AG08396 (cell line): ENCODE data around the gene MPST.

Experiments used
- DNase-seq: peaks from one replicate; pipeline ENCODE4 v3.0.0; 2012; ENCODE audit warnings: low spot score, mixed read lengths

MPST gene

GRCh38 chr22:37000676-37001534, 18.6 kb upstream of the MPST start:
- DNase-seq = no peak

- DNase-seq = no peak
Measured at GRCh38 chr22:37001826-37002225, 17.7 kb upstream of the MPST start.

GRCh38 chr22:37002633-37003032, 16.9 kb upstream of the MPST start:
- DNase-seq = no peak

- no peak for DNase-seq
Measured at GRCh38 chr22:37007651-37008050, 11.9 kb upstream of the MPST start.

DNA sequence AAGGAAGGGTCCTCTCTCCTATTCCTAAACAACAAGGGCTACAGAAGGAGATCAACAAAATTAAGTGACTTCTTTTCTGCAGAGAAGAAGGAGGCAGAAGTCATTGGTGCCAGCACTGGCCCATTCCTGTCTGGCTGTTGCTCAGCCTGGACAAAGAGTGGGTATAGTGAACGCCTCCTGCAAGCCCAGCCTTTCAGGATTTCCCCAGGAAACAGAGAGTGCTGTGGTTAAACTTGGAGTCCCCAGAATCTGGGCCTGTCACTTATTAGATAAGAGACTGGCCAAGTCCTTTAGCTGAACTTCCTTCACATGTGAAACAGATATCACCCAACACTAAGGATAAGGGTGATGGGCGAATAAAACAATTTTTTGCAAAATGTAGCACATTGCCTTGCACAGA, 11.2 kb upstream of the MPST start:
- no peak for DNase-seq

DNA sequence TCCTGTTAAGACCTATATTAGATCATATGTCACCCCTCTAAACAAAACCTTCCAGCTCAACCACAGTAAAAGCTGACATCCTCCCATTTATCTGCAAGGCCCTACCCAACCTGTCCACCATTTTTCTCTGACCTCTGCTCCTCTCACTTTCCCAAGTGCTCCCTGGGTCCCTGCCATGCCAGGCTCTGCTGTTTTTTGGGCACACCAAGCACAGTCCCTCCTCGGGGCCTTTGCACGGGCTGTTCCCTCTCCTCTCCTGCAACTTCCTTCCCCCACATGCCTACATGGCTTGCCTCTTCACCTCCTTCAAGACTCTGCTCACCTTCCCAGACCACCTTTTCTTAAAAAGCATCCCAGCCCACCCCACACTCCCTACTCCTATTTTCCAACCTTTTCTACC, 10.1 kb upstream of the MPST start:
- DNase-seq = no peak

DNA sequence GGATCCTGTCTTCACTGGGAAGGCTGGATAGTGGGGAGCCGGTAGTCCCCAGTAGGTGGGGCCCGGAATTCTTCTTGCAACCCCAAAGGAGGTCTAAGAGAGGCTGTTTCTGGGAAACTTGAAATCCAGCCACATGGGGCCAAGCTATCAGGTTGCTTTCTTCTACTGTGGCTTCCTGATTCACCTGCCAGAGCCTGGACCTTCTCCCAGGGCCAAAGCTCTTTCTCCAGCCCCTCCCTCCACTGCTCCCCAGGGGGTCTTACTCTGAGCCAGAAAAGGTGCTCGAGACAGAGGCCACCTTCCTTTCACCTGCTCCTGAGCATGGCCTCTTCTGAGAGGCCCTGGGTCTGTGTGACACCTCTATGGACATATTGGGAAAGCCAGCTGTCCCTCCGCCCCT, 9.4 kb upstream of the MPST start:
- no peak for DNase-seq

- DNase-seq = no peak
Measured at GRCh38 chr22:37010976-37011375, 8.6 kb upstream of the MPST start.

- no peak for DNase-seq
Measured at GRCh38 chr22:37011472-37011871, 8.1 kb upstream of the MPST start.

DNA sequence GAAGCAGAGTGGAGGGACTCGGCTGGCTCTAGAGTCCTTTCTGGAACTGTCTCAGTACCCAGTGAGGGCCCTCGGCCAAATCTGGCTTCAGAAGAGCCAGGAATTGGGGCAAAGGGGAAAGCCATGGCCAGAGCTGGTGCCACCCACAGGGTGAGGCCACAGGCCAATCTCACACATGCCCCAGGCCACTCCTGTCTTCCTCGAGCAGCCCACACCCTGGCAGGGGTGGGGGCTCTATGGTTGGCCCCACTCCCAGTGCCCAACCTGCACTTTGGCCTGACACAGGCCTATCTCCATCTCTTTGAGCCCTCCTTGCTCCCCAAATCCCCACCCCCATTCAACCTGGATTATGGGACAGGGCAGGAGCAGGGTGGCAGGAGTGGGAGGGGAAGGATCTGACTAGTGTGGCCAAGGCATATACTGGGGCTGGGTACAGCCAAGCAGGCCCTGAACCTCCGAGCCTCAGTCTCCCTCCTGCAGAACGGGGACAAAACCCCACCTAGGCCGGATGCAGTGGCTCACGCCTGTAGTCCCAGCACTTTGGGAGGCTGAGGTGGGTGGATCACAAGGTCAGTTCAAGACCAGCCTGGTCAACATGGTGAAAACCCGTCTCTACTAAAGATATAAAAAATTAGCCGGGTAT, 7.2 kb upstream of the MPST start:
- DNase-seq = no peak

GRCh38 chr22:37012956-37013355, 6.6 kb upstream of the MPST start:
- no peak for DNase-seq

GRCh38 chr22:37014415-37014806, 5.1 kb upstream of the MPST start:
- no peak for DNase-seq

- no peak for DNase-seq
Measured at GRCh38 chr22:37014835-37015586, 4.5 kb upstream of the MPST start.

GRCh38 chr22:37015587-37015878, 4.0 kb upstream of the MPST start:
- no peak for DNase-seq

- DNase-seq = no peak
Measured at GRCh38 chr22:37016134-37016910, 3.2 kb upstream of the MPST start.

GRCh38 chr22:37017356-37017755, 2.2 kb upstream of the MPST start:
- DNase-seq = no peak

DNA sequence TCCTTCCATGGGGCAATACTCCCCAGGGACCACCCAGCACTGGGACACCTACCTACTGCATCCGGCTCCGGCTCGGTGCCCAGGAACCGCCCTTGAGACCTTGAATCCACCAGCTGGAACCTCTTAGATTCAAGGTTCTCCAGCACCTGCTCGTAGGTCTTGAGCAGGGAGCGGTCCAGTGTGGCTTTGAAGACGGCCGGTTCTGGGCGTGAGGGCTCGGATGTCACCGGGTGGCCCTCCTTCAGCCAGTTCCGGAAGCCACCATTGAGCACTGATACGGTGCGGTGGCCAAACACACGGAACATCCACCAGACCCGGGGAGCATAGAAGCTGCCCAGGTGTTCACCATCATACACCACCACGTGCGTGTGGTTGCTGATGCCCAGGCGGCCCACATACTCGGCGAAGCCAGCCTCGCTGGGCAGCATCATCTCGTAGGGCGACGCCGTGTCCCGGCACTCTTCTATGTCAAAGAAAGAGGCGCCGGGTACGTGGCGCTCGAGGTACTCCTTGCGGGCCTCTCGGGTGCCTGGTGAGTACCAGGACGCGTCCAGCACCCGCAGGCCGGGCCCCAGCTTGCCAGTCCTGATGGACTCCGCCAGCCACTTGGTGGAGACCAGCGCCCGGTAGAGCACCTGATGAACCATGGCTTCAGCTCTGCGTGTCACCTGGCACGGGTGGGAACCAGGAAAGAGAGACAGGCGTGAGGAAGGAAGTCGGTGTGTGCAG, 1.3 kb upstream of the MPST start:
- DNase-seq = no peak

- DNase-seq = peak; percentile 59
Measured at GRCh38 chr22:37018815-37019308, 680 bp upstream of the MPST start.

DNA sequence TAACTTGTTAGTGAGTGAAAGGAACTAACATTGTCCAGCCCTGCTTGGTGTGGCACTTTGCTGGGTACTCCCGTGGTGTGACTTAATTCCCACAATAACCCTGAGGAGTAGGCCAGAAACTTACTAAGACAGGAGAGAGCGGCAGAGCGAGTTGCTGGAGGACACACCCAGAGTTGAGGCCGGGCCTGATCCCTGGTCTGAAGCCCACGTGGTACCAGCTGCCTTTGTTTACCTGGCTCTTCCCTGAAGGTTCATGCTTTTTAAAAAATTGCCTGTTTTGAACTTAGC, 594 bp downstream of the MPST start:
- DNase-seq = peak; percentile 62

GRCh38 chr22:37021041-37021440, 1.5 kb downstream of the MPST start:
- no peak for DNase-seq

GRCh38 chr22:37021710-37022482, 2.4 kb downstream of the MPST start:
- DNase-seq = peak; percentile 76
